GM21515 (cell line): ENCODE data around the gene BNIP5.
"Not testable (repeated sequence)": the region's sequence is repeated elsewhere in the genome, so short reads cannot be mapped to it uniquely, and the experiment has no call there.

Experiments
- ATAC-seq: cut with Tn5 transposase; IDR thresholded peaks from one replicate; pipeline ENCODE4 v1.9.1; 2021; ENCODE audit not compliant: unreplicated experiment

Gene BNIP5

GRCh38 chr6:36345681-36346466 is 9.2 kb upstream of the BNIP5 start:
- ATAC-seq: no peak

GRCh38 chr6:36343109-36343680 is 6.5 kb upstream of the BNIP5 start:
- no peak for ATAC-seq

- no peak for ATAC-seq
Measured at GRCh38 chr6:36340618-36341454, 4.1 kb upstream of the BNIP5 start.

- ATAC-seq: no peak
Measured at GRCh38 chr6:36340306-36340617, 3.6 kb upstream of the BNIP5 start.

GRCh38 chr6:36339146-36339545 is 2.5 kb upstream of the BNIP5 start:
- ATAC-seq: no peak

- ATAC-seq: not testable (repeated sequence)
Measured at GRCh38 chr6:36338223-36338622, 1.5 kb upstream of the BNIP5 start.

- ATAC-seq: no peak
Measured at GRCh38 chr6:36337814-36338213, 1.1 kb upstream of the BNIP5 start.

GRCh38 chr6:36336208-36336710 is 429 bp downstream of the BNIP5 start:
- ATAC-seq: no peak

GRCh38 chr6:36335465-36336207 is 1.1 kb downstream of the BNIP5 start:
- ATAC-seq: no peak

- no peak for ATAC-seq
Measured at GRCh38 chr6:36334832-36335459, 1.7 kb downstream of the BNIP5 start.

- no peak for ATAC-seq
Measured at GRCh38 chr6:36333931-36334725, 2.6 kb downstream of the BNIP5 start.

GRCh38 chr6:36333171-36333895 is 3.4 kb downstream of the BNIP5 start:
- ATAC-seq: no peak

- ATAC-seq: no peak
Measured at GRCh38 chr6:36331381-36331780, 5.3 kb downstream of the BNIP5 start.

GRCh38 chr6:36330366-36330765 is 6.3 kb downstream of the BNIP5 start:
- ATAC-seq: no peak

- ATAC-seq: no peak
Measured at GRCh38 chr6:36329798-36330291, 6.8 kb downstream of the BNIP5 start.

- no peak for ATAC-seq
Measured at GRCh38 chr6:36328600-36328999, 8.1 kb downstream of the BNIP5 start.

- ATAC-seq: no peak
Measured at GRCh38 chr6:36327919-36328236, 8.8 kb downstream of the BNIP5 start.

GRCh38 chr6:36327226-36327918 is 9.3 kb downstream of the BNIP5 start:
- no peak for ATAC-seq
